T-cell (primary cell): ENCODE measurements around the gene SLC5A2. TPM values are rescaled to one million over a fixed set of nuclear protein-coding genes. Genes with fewer than 3 reads are reported as not detected.
A peak's percentile ranks its signal among the peaks of the same experiment; 100 is the strongest.
"Not testable (repeated sequence)": the region's sequence is repeated elsewhere in the genome, so short reads cannot be mapped to it uniquely, and the experiment has no call there.

Experiments used
- ATAC-seq, 4 experiments: fragments of 200-7000 bp in 3 of 4; fragments of 150-1000 bp in 1 of 4; cut with Tn5 transposase; replicated peaks in 1 of 4; 1 replicate in 3 of 4; 2 replicates in 1 of 4; pipeline ENCODE4 v1.10.0; 2021; ENCODE audit warnings: moderate library complexity in 3 of 4, mild to moderate bottlenecking in 2 of 4, moderate number of reproducible peaks in 1 of 4
- CTCF ChIA-PET, 2 donors: fragments of 300-600 bp; sonication (Branson Sonifier 250); formaldehyde crosslinking; loops; one replicate each; lab custom pipeline; 2022; ENCODE audit warnings: antibody characterized with exemption in 2 of 2; lab: Charles Lee
- POLR2A ChIA-PET, 2 donors: fragments of 300-600 bp; sonication (Branson Sonifier 250); formaldehyde crosslinking; loops; one replicate each; lab custom pipeline; 2022; ENCODE audit warnings: antibody characterized with exemption in 2 of 2; lab: Charles Lee
- DNase-seq, 35 experiments: peaks; one replicate each; pipeline versions ENCODE4 v3.0.0 to v3.0.0-alpha.2; 2013 to 2023
- H3K27ac ChIP-seq: one replicate; pipeline ENCODE4 v1.5.1; 2013; ENCODE audit warnings: low read length
- H3K27me3 ChIP-seq, 2 experiments: replicated peaks in 1 of 2; 1 replicate in 1 of 2; 2 replicates in 1 of 2; pipeline versions ENCODE4 v1.6.1 to v1.7.0; 2013; ENCODE audit warnings: low read length in 1 of 2, mixed read lengths in 1 of 2; ENCODE audit not compliant: control insufficient read depth in 2 of 2, insufficient read depth in 2 of 2; ENCODE audit errors: extremely low read depth in 1 of 2
- H3K36me3 ChIP-seq, 2 donors: 1 replicate in 1 of 2; 2 replicates in 1 of 2; pipeline versions ENCODE4 v1.6.1 to v1.7.0; 2013; ENCODE audit warnings: low read length in 1 of 2; ENCODE audit not compliant: control insufficient read depth in 2 of 2, insufficient read depth in 1 of 2; ENCODE audit errors: extremely low read depth in 1 of 2
- H3K4me1 ChIP-seq, 2 experiments: 1 replicate in 1 of 2; 2 replicates in 1 of 2; pipeline versions ENCODE4 v1.6.1 to v1.7.0; 2013; ENCODE audit warnings: low read length in 2 of 2, mixed read lengths in 1 of 2; ENCODE audit not compliant: insufficient read depth in 2 of 2, control insufficient read depth in 1 of 2; ENCODE audit errors: extremely low read depth in 1 of 2
- H3K4me3 ChIP-seq, 2 donors: 1 replicate in 1 of 2; 2 replicates in 1 of 2; pipeline versions ENCODE4 v1.5.1 to v1.7.0; 2013; ENCODE audit warnings: mild to moderate bottlenecking in 2 of 2, low read length in 1 of 2, moderate library complexity in 1 of 2; ENCODE audit not compliant: control insufficient read depth in 1 of 2; ENCODE audit errors: extremely low read depth in 1 of 2
- H3K9me3 ChIP-seq: 2 replicates; pipeline ENCODE4 v1.7.0; 2013
- H3K27ac Mint-ChIP-seq, 2 donors: one replicate each; pipeline ENCODE4 v1.8.0; 2020 to 2021; ENCODE audit warnings: mild to moderate bottlenecking in 2 of 2, mixed read lengths in 2 of 2
- H3K27me3 Mint-ChIP-seq, 2 donors: one replicate each; pipeline ENCODE4 v1.8.0; 2021 to 2022; ENCODE audit warnings: mixed read lengths in 2 of 2
- H3K36me3 Mint-ChIP-seq: one replicate; pipeline ENCODE4 v1.8.0; 2021; ENCODE audit warnings: mixed read lengths
- H3K4me1 Mint-ChIP-seq, 3 donors: one replicate each; pipeline ENCODE4 v1.8.0; 2020 to 2022; ENCODE audit warnings: mixed read lengths in 3 of 3, mild to moderate bottlenecking in 1 of 3
- H3K4me3 Mint-ChIP-seq, 3 donors: one replicate each; pipeline ENCODE4 v1.8.0; 2020 to 2022; ENCODE audit warnings: mild to moderate bottlenecking in 3 of 3, mixed read lengths in 3 of 3, moderate library complexity in 3 of 3
- H3K9me3 Mint-ChIP-seq, 3 donors: one replicate each; pipeline ENCODE4 v1.8.0; 2020 to 2022; ENCODE audit warnings: mixed read lengths in 3 of 3
- WGBS: methylation state at CpG from one replicate; pipeline ENCODE4 v1.1.5; 2013; ENCODE audit warnings: missing lambda C conversion rate; ENCODE audit not compliant: insufficient coverage; 5-methylcytosine and 5-hydroxymethylcytosine counted together
- total RNA-seq, 35 experiments: library from RNA in 6 of 35; stranded (reverse) in 6 of 35; fragments of 120-200 nt in 1 of 35; gene quantifications; one replicate each; pipeline versions ENCODE4 v1.2.1 to v1.2.4 and lab custom pipeline; 2013 to 2026

SLC5A2 gene
- total RNA-seq, 5 donors from 2014 or later (not counting 1 experiment from before 2014, with no cell fraction given) = 2.6 to 4.2 (median 3.2) TPM

- no peaks in the 10 kb centered on the region for H3K4me1 Mint-ChIP-seq
- WGBS = 90% methylated on average over 2 of the region's 3 CpGs
- ChIA-PET POLR2A (no interaction called here), CTCF (no interaction called here)
- no peak overlapping the region for H3K27ac Mint-ChIP-seq
- H3K27ac ChIP-seq = no peak overlapping the region
- no peak overlapping the region for H3K4me3 Mint-ChIP-seq
- peaks cover 0 to 3% (median 2%) of the 10 kb centered on the region in 3 donors for H3K9me3 Mint-ChIP-seq
- H3K9me3 ChIP-seq = no peaks in the 10 kb centered on the region
- DNase-seq (no peak), ATAC-seq (no peak)
- peaks cover 0 to 9% of the 10 kb centered on the region in 2 experiments for H3K27me3 ChIP-seq
- H3K36me3 ChIP-seq = no peaks in the 10 kb centered on the region
- H3K4me1 ChIP-seq = no peaks in the 10 kb centered on the region
- H3K36me3 Mint-ChIP-seq = no peaks in the 10 kb centered on the region
- H3K4me3 ChIP-seq = no peak overlapping the region
- H3K27me3 Mint-ChIP-seq = peaks cover 0 to 8% of the 10 kb centered on the region in 2 donors
Measured at GRCh38 chr16:31521368-31521767, 38.4 kb downstream of the SLC5A2 start.

- Histone ChIP-seq H3K27ac (no peak overlapping the region), H3K36me3 (no peaks in the 10 kb centered on the region), H3K4me1 (no peaks in the 10 kb centered on the region), H3K27me3 (peaks cover 0 to 7% of the 10 kb centered on the region in 2 experiments), H3K4me3 (no peak overlapping the region), H3K9me3 (no peaks in the 10 kb centered on the region)
- Mint-ChIP-seq H3K4me1 (no peaks in the 10 kb centered on the region), H3K4me3 (no peak overlapping the region), H3K27me3 (peaks cover 0 to 7% of the 10 kb centered on the region in 2 donors), H3K9me3 (no peaks in the 10 kb centered on the region), H3K27ac (no peak overlapping the region), H3K36me3 (no peaks in the 10 kb centered on the region)
- POLR2A ChIA-PET = no interaction called here
- ATAC-seq (no peak), DNase-seq (no peak)
- CTCF ChIA-PET = no interaction called here
- WGBS = no CpG with 5 or more reads among the region's 6 CpGs
Measured at GRCh38 chr16:31522071-31522470, 39.1 kb downstream of the SLC5A2 start.

- CTCF ChIA-PET, H3K27ac Mint-ChIP-seq, H3K4me3 ChIP-seq, H3K4me3 Mint-ChIP-seq, H3K36me3 ChIP-seq, H3K4me1 ChIP-seq, H3K9me3 ChIP-seq, H3K36me3 Mint-ChIP-seq, H3K4me1 Mint-ChIP-seq, H3K27ac ChIP-seq, ATAC-seq, POLR2A ChIA-PET, DNase-seq, H3K9me3 Mint-ChIP-seq: not testable (repeated sequence)
- peaks cover 12 to 13% of the 10 kb centered on the region in 2 donors for H3K27me3 Mint-ChIP-seq
- H3K27me3 ChIP-seq = peaks cover 0 to 12% of the 10 kb centered on the region in 2 experiments
- no CpG with 5 or more reads among the region's 6 CpGs for WGBS
Measured at GRCh38 chr16:31523768-31524167, 40.8 kb downstream of the SLC5A2 start.

- no peaks in the 10 kb centered on the region for H3K9me3 Mint-ChIP-seq
- CTCF ChIA-PET = interaction anchor here in 1 of 2 donors (0.5 kb wide), 1 partner anchor 61 kb away, joined by 5 read pairs; no protein-coding TSS in a partner anchor
- 90% methylated on average over 3 of the region's 3 CpGs for WGBS
Measured at GRCh38 chr16:31525113-31525512, 42.2 kb downstream of the SLC5A2 start.

GRCh38 chr16:31527734-31528274 is 44.9 kb downstream of the SLC5A2 start, which contains the start of gene AHSP:
AHSP (plus strand) TSS chr16:31527900; CDS start chr16:31528140, 240 bp downstream.
- ChIA-PET CTCF (interaction anchor here in 1 of 2 donors (0.7 kb wide), 1 partner anchor 21 kb away, joined by 4 read pairs; no protein-coding TSS in a partner anchor), POLR2A (no interaction called here)
- Histone ChIP-seq H3K27ac (no peak within 1 kb of the TSS), H3K4me1 (peaks cover 0 to 18% of the 10 kb centered on the region in 2 experiments), H3K27me3 (peaks cover 0 to 38% of the 10 kb centered on the region in 2 experiments), H3K36me3 (no peaks in the 10 kb centered on the region), H3K4me3 (no peak within 1 kb of the TSS), H3K9me3 (no peaks in the 10 kb centered on the region)
- Mint-ChIP-seq H3K27ac (no peak within 1 kb of the TSS), H3K4me1 (peaks cover 9 to 17% (median 11%) of the 10 kb centered on the region in 3 donors), H3K27me3 (peaks cover 23 to 24% of the 10 kb centered on the region in 2 donors), H3K4me3 (peak within 1 kb of the TSS in 1 of 3 donors; percentile 50), H3K9me3 (no peaks in the 10 kb centered on the region), H3K36me3 (no peaks in the 10 kb centered on the region)
- DNase-seq = no peak
- no peak for ATAC-seq
- 78% methylated on average over 3 of the region's 6 CpGs for WGBS

More at GRCh38 chr16:31525113-31525512, 42.2 kb downstream of the SLC5A2 start:
- H3K27me3 Mint-ChIP-seq = peaks cover 21 to 23% of the 10 kb centered on the region in 2 donors
- Histone ChIP-seq H3K36me3 (no peaks in the 10 kb centered on the region), H3K4me3 (no peak overlapping the region), H3K9me3 (no peaks in the 10 kb centered on the region), H3K27ac (no peak overlapping the region), H3K27me3 (peaks cover 0 to 24% of the 10 kb centered on the region in 2 experiments), H3K4me1 (peaks cover 0 to 18% of the 10 kb centered on the region in 2 experiments)
- DNase-seq = no peak
- no peak overlapping the region for H3K27ac Mint-ChIP-seq
- POLR2A ChIA-PET = no interaction called here
- peaks cover 9 to 17% (median 11%) of the 10 kb centered on the region in 3 donors for H3K4me1 Mint-ChIP-seq
- ATAC-seq = no peak
- no peak overlapping the region for H3K4me3 Mint-ChIP-seq
- no peaks in the 10 kb centered on the region for H3K36me3 Mint-ChIP-seq

GRCh38 chr16:31528523-31529107 is 45.7 kb downstream of the SLC5A2 start:
- H3K36me3 Mint-ChIP-seq = no peaks in the 10 kb centered on the region
- H3K36me3 ChIP-seq = no peaks in the 10 kb centered on the region
- H3K4me3 Mint-ChIP-seq = peak overlapping the region in 2 of 3 donors; percentile 42 to 50
- peaks cover 0 to 44% of the 10 kb centered on the region in 2 experiments for H3K27me3 ChIP-seq
- ATAC-seq = no peak
- ChIA-PET CTCF (interaction anchor here in 1 of 2 donors (0.8 kb wide), 1 partner anchor 250 kb away, joined by 3 read pairs; no protein-coding TSS in a partner anchor), POLR2A (no interaction called here)
- H3K27ac ChIP-seq = no peak overlapping the region
- WGBS = 83% methylated on average over 8 of the region's 11 CpGs
- H3K9me3 ChIP-seq = no peaks in the 10 kb centered on the region
- H3K27ac Mint-ChIP-seq = no peak overlapping the region
- H3K4me1 Mint-ChIP-seq = peaks cover 9 to 17% (median 11%) of the 10 kb centered on the region in 3 donors
- no peak overlapping the region for H3K4me3 ChIP-seq
- no peaks in the 10 kb centered on the region for H3K9me3 Mint-ChIP-seq
- H3K4me1 ChIP-seq = peaks cover 0 to 18% of the 10 kb centered on the region in 2 experiments
- DNase-seq = no peak
- H3K27me3 Mint-ChIP-seq = peaks cover 23 to 24% of the 10 kb centered on the region in 2 donors
